Esophagus muscularis mucosa (tissue), 4 donors: Measurements from ENCODE around the gene DNAJA1. TPM values are rescaled to one million over a fixed set of nuclear protein-coding genes. Genes with fewer than 3 reads are reported as not detected.

ENCODE experiments used
- DNase-seq: peaks from one replicate; pipeline ENCODE4 v3.0.0-alpha.2; 2017; ENCODE audit errors: extremely low spot score
- H3K27ac ChIP-seq, 4 donors: fragments of 200-600 bp; sonication (generic); replicated peaks in 1 of 4; 1 replicate in 3 of 4; 2 replicates in 1 of 4; pipeline ENCODE4 v1.5.1; 2016 to 2019; ENCODE audit warnings: mild to moderate bottlenecking in 1 of 4
- H3K27me3 ChIP-seq, 4 donors: fragments of 200-600 bp; sonication (generic); one replicate each; pipeline versions ENCODE4 v1.5.1 to v1.6.0; 2016 to 2019
- H3K36me3 ChIP-seq, 4 donors: fragments of 200-600 bp; sonication (generic); one replicate each; pipeline ENCODE4 v1.5.1; 2016 to 2019
- H3K4me1 ChIP-seq, 4 donors: fragments of 200-600 bp; sonication (generic); one replicate each; pipeline ENCODE4 v1.5.1; 2016 to 2019
- H3K4me3 ChIP-seq, 4 donors: fragments of 200-600 bp; sonication (generic); 1 replicate in 2 of 4; 2 replicates in 2 of 4; pipeline ENCODE4 v1.5.1; 2016 to 2019; ENCODE audit warnings: mild to moderate bottlenecking in 4 of 4, moderate library complexity in 1 of 4
- H3K9me3 ChIP-seq, 4 donors: fragments of 200-600 bp; sonication (generic); 1 replicate in 3 of 4; 2 replicates in 1 of 4; pipeline ENCODE4 v1.5.1; 2016 to 2019
- CTCF ChIP-seq, 3 experiments: fragments of 200-600 bp in 2 of 3; fragments of 450-650 bp in 1 of 3; sonication (generic) in 2 of 3; IDR thresholded peaks; one replicate each; pipeline ENCODE4 v1.5.1; 2017 to 2019; ENCODE audit warnings: antibody characterized with exemption in 3 of 3, mild to moderate bottlenecking in 2 of 3, moderate library complexity in 1 of 3
- EP300 ChIP-seq: sonication (generic); formaldehyde crosslinking; IDR thresholded peaks from one replicate; pipeline ENCODE4 v1.6.1; 2017; ENCODE audit warnings: antibody characterized with exemption
- POLR2A ChIP-seq: fragments of 450-650 bp; IDR thresholded peaks from one replicate; pipeline ENCODE4 v1.6.1; 2017; ENCODE audit warnings: antibody characterized with exemption, moderate library complexity, mild to moderate bottlenecking, low read depth
- POLR2AphosphoS5 ChIP-seq, 2 donors: sonication (generic); formaldehyde crosslinking; IDR thresholded peaks; one replicate each; pipeline ENCODE4 v1.6.1; 2017; ENCODE audit warnings: antibody characterized with exemption in 2 of 2
- WGBS: methylation state at CpG from one replicate; pipeline ENCODE4 v1.1.5; 2018; 5-methylcytosine and 5-hydroxymethylcytosine counted together
- intact Hi-C: fragments of 100-400 bp; cut with DNase I; formaldehyde crosslinking; loops from one replicate; pipeline ENCODE4 v1.15.1; 2023
- total RNA-seq, 4 donors: library from RNA; depleted of rRNA; stranded (reverse); fragments of >200 nt; gene quantifications; one replicate each; pipeline versions ENCODE4 v1.1.0 to v1.2.1, GENCODE V29; 2016

Gene DNAJA1
- total RNA-seq, 4 donors from 2014 or later: 60.9 to 102 (median 71.1) TPM

- TF ChIP-seq EP300 (no peak), POLR2AphosphoS5 (IDR thresholded peaks at IDR 0.05) (no peak), POLR2A (no peak), CTCF (IDR thresholded peaks at IDR 0.05) (no peak)
- Histone ChIP-seq H3K27me3 (no peaks in the 10 kb centered on the region), H3K36me3 (peaks cover 0 to 18% (median 7%) of the 10 kb centered on the region in 4 donors), H3K4me1 (peaks cover 13 to 27% (median 26%) of the 10 kb centered on the region in 4 donors), H3K9me3 (no peaks in the 10 kb centered on the region), H3K27ac (no peak overlapping the region), H3K4me3 (no peak overlapping the region)
- WGBS: 93% methylated on average over 14 of the region's 25 CpGs
- no peak for DNase-seq
- intact Hi-C loops: no loop called here
These were observed 5.3 kb upstream of the DNAJA1 start for GRCh38 chr9:33019797-33020196.

GRCh38 chr9:33022303-33022702, 2.8 kb upstream of the DNAJA1 start:
- peaks cover 24 to 41% (median 40%) of the 10 kb centered on the region in 4 donors for H3K4me1 ChIP-seq
- intact Hi-C loops: no loop called here
- DNase-seq: no peak
- peak overlapping the region in 2 of 4 donors; percentile 12 to 100 for H3K27ac ChIP-seq
- no peaks in the 10 kb centered on the region for H3K27me3 ChIP-seq
- TF ChIP-seq EP300 (no peak), CTCF (IDR thresholded peaks at IDR 0.05) (no peak), POLR2AphosphoS5 (IDR thresholded peaks at IDR 0.05) (no peak), POLR2A (no peak)
- peaks cover 0 to 22% (median 14%) of the 10 kb centered on the region in 4 donors for H3K36me3 ChIP-seq
- no peak overlapping the region for H3K4me3 ChIP-seq
- H3K9me3 ChIP-seq: no peaks in the 10 kb centered on the region
- 85% methylated on average over 3 of the region's 3 CpGs for WGBS

- H3K27ac ChIP-seq: peak overlapping the region in 2 of 4 donors; percentile 95 to 100
- no peaks in the 10 kb centered on the region for H3K27me3 ChIP-seq
- TF ChIP-seq EP300 (no peak), POLR2AphosphoS5 (IDR thresholded peaks at IDR 0.05) (no peak), POLR2A (no peak), CTCF (IDR thresholded peaks at IDR 0.05) (no peak)
- H3K9me3 ChIP-seq: no peaks in the 10 kb centered on the region
- WGBS: 84% methylated on average over 7 of the region's 7 CpGs
- H3K36me3 ChIP-seq: peaks cover 0 to 26% (median 19%) of the 10 kb centered on the region in 4 donors
- intact Hi-C loops: no loop called here
- H3K4me1 ChIP-seq: peaks cover 28 to 46% (median 45%) of the 10 kb centered on the region in 4 donors
- DNase-seq: no peak
- no peak overlapping the region for H3K4me3 ChIP-seq
These were observed 2.3 kb upstream of the DNAJA1 start for GRCh38 chr9:33022755-33023154.

GRCh38 chr9:33023661-33024060, 1.4 kb upstream of the DNAJA1 start:
- DNase-seq: no peak
- 93% methylated on average over 4 of the region's 4 CpGs for WGBS
- Histone ChIP-seq H3K27me3 (no peaks in the 10 kb centered on the region), H3K4me1 (peaks cover 38 to 55% (median 54%) of the 10 kb centered on the region in 4 donors), H3K4me3 (peak overlapping the region; percentile 74 to 99 (median 96)), H3K27ac (peak overlapping the region; percentile 95 to 100 (median 100)), H3K36me3 (peaks cover 0 to 29% (median 22%) of the 10 kb centered on the region in 4 donors), H3K9me3 (no peaks in the 10 kb centered on the region)
- intact Hi-C loops: loop anchor here (2.0 kb wide), 1 partner anchor 21 kb away; no protein-coding TSS in a partner anchor
- TF ChIP-seq CTCF (IDR thresholded peaks at IDR 0.05) (no peak), POLR2AphosphoS5 (IDR thresholded peaks at IDR 0.05) (no peak), EP300 (no peak), POLR2A (no peak)
